WTC11 (cell line): ENCODE data around the gene MAP9. TPM values are rescaled to one million over a fixed set of nuclear protein-coding genes. Genes with fewer than 3 reads are reported as not detected.

ENCODE experiments used
- ATAC-seq: fragments of 200-7000 bp; cut with Tn5 transposase; 2 replicates; pipeline ENCODE4 v1.10.0; 2021; ENCODE audit warnings: mild to moderate bottlenecking, moderate library complexity
- CTCF ChIA-PET: fragments of 300-600 bp; sonication (Branson Sonifier 250); formaldehyde crosslinking; loops from one replicate; lab custom pipeline; 2021; ENCODE audit warnings: antibody characterized with exemption; lab: Charles Lee
- POLR2A ChIA-PET: fragments of 350-600 bp; sonication (Branson Sonifier 250); formaldehyde crosslinking; loops from one replicate; lab custom pipeline; 2021; ENCODE audit warnings: antibody characterized with exemption; lab: Charles Lee
- DNase-seq: peaks from one replicate; pipeline ENCODE4 v3.0.0; 2021; ENCODE audit warnings: low spot score
- H3K27ac Mint-ChIP-seq: 2 replicates; pipeline ENCODE4 v1.8.0; 2021; ENCODE audit warnings: mixed read lengths
- H3K27me3 Mint-ChIP-seq: 2 replicates; pipeline ENCODE4 v1.8.0; 2021; ENCODE audit warnings: low read depth, mild to moderate bottlenecking, moderate library complexity, mixed read lengths
- H3K36me3 Mint-ChIP-seq: 2 replicates; pipeline ENCODE4 v1.8.0; 2021; ENCODE audit warnings: mixed read lengths
- H3K4me1 Mint-ChIP-seq: 2 replicates; pipeline ENCODE4 v1.8.0; 2022; ENCODE audit warnings: mixed read lengths
- H3K4me3 Mint-ChIP-seq: 2 replicates; pipeline ENCODE4 v1.8.0; 2021; ENCODE audit warnings: mild to moderate bottlenecking, moderate library complexity, mixed read lengths
- H3K9me3 Mint-ChIP-seq: 2 replicates; pipeline ENCODE4 v1.8.0; 2021; ENCODE audit warnings: mixed read lengths
- AFF4 ChIP-seq: sonication (generic); formaldehyde crosslinking; IDR thresholded peaks from 2 replicates; pipeline ENCODE4 v1.8.1; 2023; ENCODE audit warnings: mild to moderate bottlenecking, missing genetic modification reagents, borderline replicate concordance
- CBFB ChIP-seq: sonication (generic); formaldehyde crosslinking; IDR thresholded peaks from 2 replicates; pipeline ENCODE4 v1.8.1; 2022; ENCODE audit warnings: mild to moderate bottlenecking, low read depth, missing genetic modification reagents
- ELF4 ChIP-seq: sonication (generic); formaldehyde crosslinking; IDR thresholded peaks from 2 replicates; pipeline ENCODE4 v1.8.1; 2022; ENCODE audit warnings: low read depth, mild to moderate bottlenecking, moderate library complexity, missing genetic modification reagents
- FOXK1 ChIP-seq: sonication (generic); formaldehyde crosslinking; IDR thresholded peaks from 2 replicates; pipeline ENCODE4 v1.8.0; 2022; ENCODE audit warnings: mild to moderate bottlenecking, moderate library complexity, missing genetic modification reagents
- GRHL2 ChIP-seq: fragments of 250-450 bp; sonication (Bioruptor Pico); IDR thresholded peaks from 2 replicates; pipeline ENCODE4 v1.8.0; 2022; ENCODE audit warnings: mild to moderate bottlenecking, moderate library complexity; ENCODE audit not compliant: insufficient replicate concordance, severe bottlenecking
- JAZF1 ChIP-seq: fragments of 250-450 bp; sonication (Bioruptor Pico); IDR thresholded peaks from 2 replicates; pipeline ENCODE4 v1.9.0; 2021; ENCODE audit warnings: moderate library complexity, mild to moderate bottlenecking, inconsistent platforms
- JUN ChIP-seq: sonication (generic); formaldehyde crosslinking; IDR thresholded peaks from 2 replicates; pipeline ENCODE4 v1.8.0; 2023; ENCODE audit warnings: mild to moderate bottlenecking, missing genetic modification reagents
- KAT7 ChIP-seq: sonication (generic); formaldehyde crosslinking; IDR thresholded peaks from 2 replicates; pipeline ENCODE4 v1.8.1; 2023; ENCODE audit warnings: missing genetic modification reagents, mild to moderate bottlenecking, borderline replicate concordance
- NFYB ChIP-seq: sonication (generic); formaldehyde crosslinking; conservative IDR thresholded peaks from 2 replicates; pipeline ENCODE4 v1.8.0; 2022; ENCODE audit warnings: low read depth, missing genetic modification reagents
- PREB ChIP-seq: sonication (generic); formaldehyde crosslinking; IDR thresholded peaks from 2 replicates; pipeline ENCODE4 v1.8.1; 2022; ENCODE audit warnings: mild to moderate bottlenecking, missing genetic modification reagents, moderate library complexity, borderline replicate concordance
- TEAD1 ChIP-seq: sonication (generic); formaldehyde crosslinking; IDR thresholded peaks from 2 replicates; pipeline ENCODE4 v1.8.0; 2022; ENCODE audit warnings: mild to moderate bottlenecking, missing genetic modification reagents
- USF1 ChIP-seq: sonication (generic); formaldehyde crosslinking; IDR thresholded peaks from 2 replicates; pipeline ENCODE4 v1.8.0; 2022; ENCODE audit warnings: mild to moderate bottlenecking, missing genetic modification reagents
- ZNF121 ChIP-seq: sonication (generic); formaldehyde crosslinking; IDR thresholded peaks from 2 replicates; pipeline ENCODE4 v1.8.0; 2023; ENCODE audit warnings: missing genetic modification reagents
- ZNF232 ChIP-seq: sonication (generic); formaldehyde crosslinking; IDR thresholded peaks from 2 replicates; pipeline ENCODE4 v1.8.0; 2022; ENCODE audit warnings: mild to moderate bottlenecking, missing genetic modification reagents
- total RNA-seq: library from RNA; stranded (reverse); gene quantifications from 3 replicates; pipeline ENCODE4 v1.2.3, GENCODE V29; 2021
- TF ChIP-seq, protein P1 (sequence below): sonication (generic); formaldehyde crosslinking; IDR thresholded peaks from 2 replicates; pipeline ENCODE4 v1.8.0; 2022; ENCODE audit warnings: mild to moderate bottlenecking, missing genetic modification reagents
- TF ChIP-seq, protein P2 (sequence below): sonication (generic); formaldehyde crosslinking; IDR thresholded peaks from 2 replicates; pipeline ENCODE4 v1.8.1; 2022; ENCODE audit warnings: low read depth, mild to moderate bottlenecking, moderate library complexity, missing genetic modification reagents, borderline replicate concordance

Gene MAP9
- total RNA-seq, 1 experiment from 2014 or later: 19.0 TPM

DNA sequence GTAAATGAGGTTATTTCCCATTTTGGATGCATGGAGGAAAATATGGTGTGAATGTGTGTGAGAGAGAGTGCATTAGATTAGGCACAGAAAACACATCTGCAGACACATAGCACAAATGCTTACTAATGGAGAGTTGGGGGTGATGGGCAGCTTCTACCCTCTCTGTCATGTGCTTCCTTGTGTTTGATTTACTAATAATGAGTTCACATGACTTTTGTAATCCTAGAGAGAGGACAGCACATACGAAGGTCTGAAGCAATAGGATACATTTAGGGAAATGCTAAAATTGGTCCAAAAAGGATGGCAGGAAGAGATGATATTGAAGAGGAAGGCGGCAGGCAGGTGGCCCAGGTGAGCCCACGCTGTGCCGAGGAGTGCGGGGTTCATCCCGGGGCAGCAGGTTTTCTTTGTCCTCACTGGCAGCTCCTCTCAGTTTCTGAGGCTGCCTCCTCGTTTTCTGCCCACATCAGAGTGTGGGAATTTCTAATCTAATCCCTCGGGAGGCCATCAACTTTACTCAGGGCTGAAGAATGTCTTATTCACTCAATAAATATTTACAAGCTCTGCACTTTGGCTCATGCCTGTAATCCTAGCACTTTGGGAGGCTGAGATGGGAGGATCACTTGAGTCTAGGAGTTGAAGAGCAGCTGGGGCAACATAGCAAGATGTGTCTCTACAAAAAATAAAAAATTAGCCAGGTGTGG, 15.9 kb upstream of the MAP9 start:
- ATAC-seq: no peak
- POLR2A ChIA-PET: no interaction called here

DNA sequence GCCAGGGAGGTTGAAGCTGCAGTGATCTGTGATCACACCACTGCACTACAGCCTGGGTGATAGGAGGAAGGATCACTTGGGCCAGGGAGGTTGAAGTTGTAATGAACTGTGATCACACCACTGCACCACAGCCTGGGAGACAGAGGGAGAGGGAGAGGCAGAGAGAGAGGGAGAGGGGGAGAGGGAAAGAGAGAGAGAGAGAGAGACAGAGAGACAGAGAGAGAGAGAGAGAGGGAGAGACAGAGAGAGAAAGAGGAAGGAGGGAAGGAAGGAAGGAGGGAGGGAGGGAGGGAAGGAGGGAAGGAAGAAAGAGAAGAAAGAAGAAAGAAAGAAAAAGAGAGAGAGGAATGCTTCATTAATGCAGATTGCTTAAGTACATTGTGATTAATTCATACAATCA, 15.2 kb upstream of the MAP9 start:
- no peaks in the 10 kb centered on the region for H3K4me1 Mint-ChIP-seq
- no peak for TF ChIP-seq KAT7 (CRISPR knock-in tag)
- ChIA-PET CTCF (no interaction called here), POLR2A (no interaction called here)
- no peak for ATAC-seq
- no peak overlapping the region for H3K4me3 Mint-ChIP-seq
- DNase-seq: no peak
- H3K27me3 Mint-ChIP-seq: peaks cover 8% of the 10 kb centered on the region
- H3K9me3 Mint-ChIP-seq: peaks cover 7% of the 10 kb centered on the region
- H3K36me3 Mint-ChIP-seq: no peaks in the 10 kb centered on the region
- no peak overlapping the region for H3K27ac Mint-ChIP-seq

More for the DNA sequence above, 15.9 kb upstream of the MAP9 start:
- DNase-seq: no peak
- Mint-ChIP-seq H3K9me3 (peaks cover 3% of the 10 kb centered on the region), H3K27ac (no peak overlapping the region), H3K36me3 (no peaks in the 10 kb centered on the region), H3K4me1 (no peaks in the 10 kb centered on the region), H3K27me3 (peaks cover 9% of the 10 kb centered on the region), H3K4me3 (no peak overlapping the region)
- TF ChIP-seq JUN (CRISPR knock-in tag) (no peak), ELF4 (no peak), JAZF1 (CRISPR knock-in tag) (no peak), ZNF232 (CRISPR knock-in tag) (no peak), ZNF121 (CRISPR knock-in tag) (no peak), NFYB (CRISPR knock-in tag) (no peak), TEAD1 (CRISPR knock-in tag) (no peak), FOXK1 (no peak), USF1 (no peak), PREB (no peak), AFF4 (CRISPR knock-in tag) (no peak), GRHL2 (CRISPR knock-in tag) (no peak), CBFB (no peak)
- TF ChIP-seq, protein P1, sequence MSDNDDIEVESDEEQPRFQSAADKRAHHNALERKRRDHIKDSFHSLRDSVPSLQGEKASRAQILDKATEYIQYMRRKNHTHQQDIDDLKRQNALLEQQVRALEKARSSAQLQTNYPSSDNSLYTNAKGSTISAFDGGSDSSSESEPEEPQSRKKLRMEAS (CRISPR knock-in tag): no peak
- TF ChIP-seq, protein P2, sequence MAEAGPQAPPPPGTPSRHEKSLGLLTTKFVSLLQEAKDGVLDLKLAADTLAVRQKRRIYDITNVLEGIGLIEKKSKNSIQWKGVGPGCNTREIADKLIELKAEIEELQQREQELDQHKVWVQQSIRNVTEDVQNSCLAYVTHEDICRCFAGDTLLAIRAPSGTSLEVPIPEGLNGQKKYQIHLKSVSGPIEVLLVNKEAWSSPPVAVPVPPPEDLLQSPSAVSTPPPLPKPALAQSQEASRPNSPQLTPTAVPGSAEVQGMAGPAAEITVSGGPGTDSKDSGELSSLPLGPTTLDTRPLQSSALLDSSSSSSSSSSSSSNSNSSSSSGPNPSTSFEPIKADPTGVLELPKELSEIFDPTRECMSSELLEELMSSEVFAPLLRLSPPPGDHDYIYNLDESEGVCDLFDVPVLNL (CRISPR knock-in tag): no peak
- CTCF ChIA-PET: no interaction called here
